ENCODE data around the gene FBN1.

Gene FBN1

GRCh38 chr15:48592933-48593332 lies 52.6 kb downstream of the FBN1 start:
- DNase-seq (ENCODE audit: low spot score) = no peak
- Histone ChIP-seq H3K27me3 (ENCODE audit: insufficient read depth, poor library complexity, severe bottlenecking) (no peaks in the 10 kb centered on the region), H3K4me3 (ENCODE audit: severe bottlenecking) (no peak overlapping the region), H3K36me3 (ENCODE audit: low read depth) (no peaks in the 10 kb centered on the region), H3K4me1 (ENCODE audit: insufficient read depth, poor library complexity, severe bottlenecking) (no peaks in the 10 kb centered on the region), H3K9me3 (ENCODE audit: severe bottlenecking) (no peaks in the 10 kb centered on the region), H3K27ac (ENCODE audit: poor library complexity, severe bottlenecking) (no peak overlapping the region)
- TF ChIP-seq, protein P1, sequence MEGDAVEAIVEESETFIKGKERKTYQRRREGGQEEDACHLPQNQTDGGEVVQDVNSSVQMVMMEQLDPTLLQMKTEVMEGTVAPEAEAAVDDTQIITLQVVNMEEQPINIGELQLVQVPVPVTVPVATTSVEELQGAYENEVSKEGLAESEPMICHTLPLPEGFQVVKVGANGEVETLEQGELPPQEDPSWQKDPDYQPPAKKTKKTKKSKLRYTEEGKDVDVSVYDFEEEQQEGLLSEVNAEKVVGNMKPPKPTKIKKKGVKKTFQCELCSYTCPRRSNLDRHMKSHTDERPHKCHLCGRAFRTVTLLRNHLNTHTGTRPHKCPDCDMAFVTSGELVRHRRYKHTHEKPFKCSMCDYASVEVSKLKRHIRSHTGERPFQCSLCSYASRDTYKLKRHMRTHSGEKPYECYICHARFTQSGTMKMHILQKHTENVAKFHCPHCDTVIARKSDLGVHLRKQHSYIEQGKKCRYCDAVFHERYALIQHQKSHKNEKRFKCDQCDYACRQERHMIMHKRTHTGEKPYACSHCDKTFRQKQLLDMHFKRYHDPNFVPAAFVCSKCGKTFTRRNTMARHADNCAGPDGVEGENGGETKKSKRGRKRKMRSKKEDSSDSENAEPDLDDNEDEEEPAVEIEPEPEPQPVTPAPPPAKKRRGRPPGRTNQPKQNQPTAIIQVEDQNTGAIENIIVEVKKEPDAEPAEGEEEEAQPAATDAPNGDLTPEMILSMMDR (IDR thresholded peaks at IDR 0.05; ENCODE audit: poor library complexity, severe bottlenecking) = no peak
- no peak for ATAC-seq (ENCODE audit: low read depth)

- no peaks in the 10 kb centered on the region for H3K27me3 ChIP-seq (ENCODE audit: insufficient read depth, poor library complexity, severe bottlenecking)
- TF ChIP-seq, protein P1 (IDR thresholded peaks at IDR 0.05; ENCODE audit: poor library complexity, severe bottlenecking) = no peak
- no peaks in the 10 kb centered on the region for H3K9me3 ChIP-seq (ENCODE audit: severe bottlenecking)
- no peaks in the 10 kb centered on the region for H3K4me1 ChIP-seq (ENCODE audit: insufficient read depth, poor library complexity, severe bottlenecking)
- ATAC-seq (ENCODE audit: low read depth) = peak; percentile 49; the same call in 1 of the 3 replicates
- no peak overlapping the region for H3K27ac ChIP-seq (ENCODE audit: poor library complexity, severe bottlenecking)
- no peaks in the 10 kb centered on the region for H3K36me3 ChIP-seq (ENCODE audit: low read depth)
- no peak for DNase-seq (ENCODE audit: low spot score)
- H3K4me3 ChIP-seq (ENCODE audit: severe bottlenecking) = no peak overlapping the region
Observed at GRCh38 chr15:48592221-48592731, 53.2 kb downstream of the FBN1 start.

GRCh38 chr15:48590723-48591122 lies 54.8 kb downstream of the FBN1 start:
- Histone ChIP-seq H3K27me3 (ENCODE audit: insufficient read depth, poor library complexity, severe bottlenecking) (no peaks in the 10 kb centered on the region), H3K4me1 (ENCODE audit: insufficient read depth, poor library complexity, severe bottlenecking) (no peaks in the 10 kb centered on the region), H3K9me3 (ENCODE audit: severe bottlenecking) (no peaks in the 10 kb centered on the region), H3K27ac (ENCODE audit: poor library complexity, severe bottlenecking) (no peak overlapping the region), H3K4me3 (ENCODE audit: severe bottlenecking) (no peak overlapping the region), H3K36me3 (ENCODE audit: low read depth) (no peaks in the 10 kb centered on the region)
- DNase-seq (ENCODE audit: low spot score) (no peak), ATAC-seq (ENCODE audit: low read depth) (no peak)
- TF ChIP-seq, protein P1 (IDR thresholded peaks at IDR 0.05; ENCODE audit: poor library complexity, severe bottlenecking) = no peak

GRCh38 chr15:48584812-48585563 lies 60.5 kb downstream of the FBN1 start:
- TF ChIP-seq, protein P1 (IDR thresholded peaks at IDR 0.05; ENCODE audit: poor library complexity, severe bottlenecking) = no peak
- no peak for DNase-seq (ENCODE audit: low spot score)
- ATAC-seq (ENCODE audit: low read depth) = no peak
- Histone ChIP-seq H3K4me1 (ENCODE audit: insufficient read depth, poor library complexity, severe bottlenecking) (peaks cover 9% of the 10 kb centered on the region), H3K9me3 (ENCODE audit: severe bottlenecking) (no peaks in the 10 kb centered on the region), H3K4me3 (ENCODE audit: severe bottlenecking) (no peak overlapping the region), H3K27me3 (ENCODE audit: insufficient read depth, poor library complexity, severe bottlenecking) (no peaks in the 10 kb centered on the region), H3K27ac (ENCODE audit: poor library complexity, severe bottlenecking) (no peak overlapping the region), H3K36me3 (ENCODE audit: low read depth) (no peaks in the 10 kb centered on the region)
